GM23338 (cell line): ENCODE data around the gene BHLHE41. TPM values are rescaled to one million over a fixed set of nuclear protein-coding genes. Genes with fewer than 3 reads are reported as not detected.
A peak's percentile ranks its signal among the peaks of the same experiment; 100 is the strongest.

Experiments used
- ATAC-seq: fragments of 200-7000 bp; cut with Tn5 transposase; 3 replicates; pipeline ENCODE4 v1.9.1; 2020
- DNase-seq: peaks from one replicate; pipeline ENCODE4 v3.0.0-alpha.2; 2015; ENCODE audit warnings: low spot score
- H2AFZ ChIP-seq: fragments of 200-600 bp; sonication (generic); 2 replicates; pipeline ENCODE4 v1.8.0; 2016; ENCODE audit warnings: antibody characterized with exemption, mild to moderate bottlenecking, moderate library complexity
- H3F3A ChIP-seq: fragments of 200-600 bp; sonication (generic); replicated peaks from 2 replicates; pipeline ENCODE4 v1.8.0; 2017; ENCODE audit warnings: antibody characterized with exemption, mixed run types, low read depth
- H3K27ac ChIP-seq: fragments of 200-600 bp; sonication (generic); 2 replicates; pipeline ENCODE4 v1.6.1; 2016; ENCODE audit warnings: low read depth
- H3K27me3 ChIP-seq: fragments of 200-600 bp; sonication (generic); 2 replicates; pipeline ENCODE4 v1.8.0; 2016; ENCODE audit warnings: mild to moderate bottlenecking, mixed run types, moderate library complexity; ENCODE audit not compliant: insufficient read depth
- H3K36me3 ChIP-seq: fragments of 200-600 bp; sonication (generic); 2 replicates; pipeline ENCODE4 v1.8.0; 2016; ENCODE audit warnings: mild to moderate bottlenecking; ENCODE audit not compliant: insufficient read depth
- H3K4me1 ChIP-seq: fragments of 200-600 bp; sonication (generic); 2 replicates; pipeline ENCODE4 v1.8.0; 2016; ENCODE audit warnings: mild to moderate bottlenecking, moderate library complexity; ENCODE audit not compliant: insufficient read depth
- H3K4me2 ChIP-seq: fragments of 200-600 bp; sonication (generic); 2 replicates; pipeline ENCODE4 v1.7.1; 2017; ENCODE audit warnings: mixed run types
- H3K4me3 ChIP-seq: fragments of 200-600 bp; sonication (generic); 2 replicates; pipeline ENCODE4 v1.6.1; 2016; ENCODE audit warnings: mixed run types
- H3K79me2 ChIP-seq: fragments of 200-600 bp; sonication (generic); replicated peaks from 2 replicates; pipeline ENCODE4 v1.8.0; 2017; ENCODE audit warnings: mild to moderate bottlenecking; ENCODE audit not compliant: insufficient read depth
- H3K9me2 ChIP-seq: fragments of 200-600 bp; sonication (generic); 2 replicates; pipeline ENCODE4 v1.8.0; 2017; ENCODE audit not compliant: insufficient read depth
- H4K20me1 ChIP-seq: fragments of 200-600 bp; sonication (generic); replicated peaks from 2 replicates; pipeline ENCODE4 v1.8.0; 2017; ENCODE audit warnings: mild to moderate bottlenecking; ENCODE audit not compliant: insufficient read depth
- H3K27ac Mint-ChIP-seq: 2 replicates; pipeline ENCODE4 v1.8.0; 2020; ENCODE audit warnings: inconsistent platforms, mild to moderate bottlenecking, moderate library complexity, mixed read lengths
- H3K27me3 Mint-ChIP-seq: 3 replicates; pipeline ENCODE4 v1.8.0; 2022; ENCODE audit warnings: low read depth, mild to moderate bottlenecking, moderate library complexity, mixed read lengths, inconsistent platforms; ENCODE audit not compliant: insufficient read depth, poor library complexity
- H3K36me3 Mint-ChIP-seq: 3 replicates; pipeline ENCODE4 v1.8.0; 2021; ENCODE audit warnings: low read depth, mild to moderate bottlenecking, inconsistent platforms, moderate library complexity, mixed read lengths
- H3K4me1 Mint-ChIP-seq: 3 replicates; pipeline ENCODE4 v1.8.0; 2020; ENCODE audit warnings: mild to moderate bottlenecking, inconsistent platforms, mixed read lengths
- H3K4me3 Mint-ChIP-seq: 3 replicates; pipeline ENCODE4 v1.8.0; 2021; ENCODE audit warnings: moderate library complexity, mild to moderate bottlenecking, inconsistent platforms, mixed read lengths
- H3K9me3 Mint-ChIP-seq: 3 replicates; pipeline ENCODE4 v1.8.0; 2020; ENCODE audit warnings: moderate library complexity, mild to moderate bottlenecking, inconsistent platforms, mixed read lengths
- CREB1 ChIP-seq: fragments of 250-450 bp; sonication (Bioruptor Pico); IDR thresholded peaks from 2 replicates; pipeline ENCODE4 v1.5.0; 2020; ENCODE audit warnings: low read depth, mild to moderate bottlenecking, moderate library complexity
- CTCF ChIP-seq, 2 experiments: fragments of 200-600 bp in 1 of 2; sonication (generic) in 1 of 2; conservative IDR thresholded peaks; 2 replicates each; pipeline versions ENCODE4 v1.5.1 to v1.6.1; 2016 to 2017; ENCODE audit warnings: antibody characterized with exemption in 2 of 2, low read depth in 2 of 2, mild to moderate bottlenecking in 2 of 2, moderate library complexity in 1 of 2
- EZH2 ChIP-seq: fragments of 200-600 bp; sonication (generic); IDR thresholded peaks from one replicate; pipeline ENCODE4 v1.8.0; 2017; ENCODE audit warnings: antibody characterized with exemption, mild to moderate bottlenecking, low read depth; ENCODE audit not compliant: unreplicated experiment
- EZH2phosphoT487 ChIP-seq: fragments of 200-600 bp; sonication (generic); IDR thresholded peaks from one replicate; pipeline ENCODE4 v1.8.1; 2018; ENCODE audit warnings: antibody characterized with exemption; ENCODE audit not compliant: unreplicated experiment
- NANOG ChIP-seq: IDR thresholded peaks from 2 replicates; pipeline ENCODE4 v1.6.1; 2016; ENCODE audit warnings: antibody characterized with exemption, borderline replicate concordance
- POLR2AphosphoS5 ChIP-seq: IDR thresholded peaks from 2 replicates; pipeline ENCODE4 v1.6.1; 2016; ENCODE audit warnings: antibody characterized with exemption, low read depth
- STAT1 ChIP-seq: IDR thresholded peaks from one replicate; pipeline ENCODE4 v1.6.1; 2016; ENCODE audit warnings: antibody characterized with exemption; ENCODE audit not compliant: unreplicated experiment
- ZNF331 ChIP-seq: fragments of 250-450 bp; sonication (Bioruptor Pico); IDR thresholded peaks from 2 replicates; pipeline ENCODE4 v1.5.0; 2020; ENCODE audit warnings: low read depth, mild to moderate bottlenecking, moderate library complexity
- polyA plus RNA-seq: library from polyadenylated mRNA; unstranded; fragments of >200 nt; fragmentation: Nextera tagmentation; extraction: Ambion mirVana; gene quantifications from 2 replicates; pipeline ENCODE4 v1.2.1, GENCODE V29; 2016
- total RNA-seq: library from RNA; depleted of rRNA; stranded (reverse); fragments of >200 nt; shearing (Covaris generic); gene quantifications from 2 replicates; pipeline ENCODE4 v1.2.3, GENCODE V29; 2014
- TF ChIP-seq, protein P1 (sequence below): IDR thresholded peaks from one replicate; pipeline ENCODE4 v1.6.1; 2018; ENCODE audit warnings: antibody characterized with exemption; ENCODE audit not compliant: unreplicated experiment

BHLHE41 gene
- total and polyA plus RNA-seq, 2 experiments from 2014 or later, result 1.6 to 2.9 TPM

GRCh38 chr12:26126340-26127284 lies 1.8 kb upstream of the BHLHE41 start:
- H3K9me2 ChIP-seq, result no peaks in the 10 kb centered on the region
- Mint-ChIP-seq H3K4me3 (peak overlapping the region; percentile 86), H3K27ac (no peak overlapping the region), H3K4me1 (peaks cover 40% of the 10 kb centered on the region), H3K9me3 (peaks cover 2% of the 10 kb centered on the region; the same call in 1 of the 3 replicates), H3K36me3 (no peaks in the 10 kb centered on the region), H3K27me3 (peaks cover 71% of the 10 kb centered on the region)
- DNase-seq (peak; percentile 84), ATAC-seq (peak; percentile 71)
- no peaks in the 10 kb centered on the region for H3K79me2 ChIP-seq
- peak overlapping the region; percentile 98 for H2AFZ ChIP-seq
- peak overlapping the region; percentile 90 for H3K4me3 ChIP-seq
- H3K36me3 ChIP-seq, result no peaks in the 10 kb centered on the region
- H3K27ac ChIP-seq, result no peak overlapping the region
- peaks cover 94% of the 10 kb centered on the region for H3K27me3 ChIP-seq
- H3F3A ChIP-seq, result peaks cover 13% of the 10 kb centered on the region; the same call in 1 of the 2 replicates
- H4K20me1 ChIP-seq, result 0 out of 2 replicates have a peak, but pooled peaks cover 4% of the 10 kb centered on the region
- peak overlapping the region; percentile 99 for H3K4me2 ChIP-seq
- TF ChIP-seq EZH2phosphoT487, result no peak
- TF ChIP-seq ZNF331 (CRISPR knock-in tag), result no peak
- TF ChIP-seq POLR2AphosphoS5, result no peak; the same call in 1 of the 2 replicates
- peak; percentile 80 for TF ChIP-seq EZH2
- no peak for TF ChIP-seq CTCF (conservative IDR thresholded peaks at IDR 0.05; ENCODE audit: low read depth in 2 of 2)
- no peak for TF ChIP-seq NANOG
- peak; percentile 17; the same call in 1 of the 2 replicates for TF ChIP-seq CREB1 (CRISPR knock-in tag)
- TF ChIP-seq STAT1, result no peak
- TF ChIP-seq, protein P1, sequence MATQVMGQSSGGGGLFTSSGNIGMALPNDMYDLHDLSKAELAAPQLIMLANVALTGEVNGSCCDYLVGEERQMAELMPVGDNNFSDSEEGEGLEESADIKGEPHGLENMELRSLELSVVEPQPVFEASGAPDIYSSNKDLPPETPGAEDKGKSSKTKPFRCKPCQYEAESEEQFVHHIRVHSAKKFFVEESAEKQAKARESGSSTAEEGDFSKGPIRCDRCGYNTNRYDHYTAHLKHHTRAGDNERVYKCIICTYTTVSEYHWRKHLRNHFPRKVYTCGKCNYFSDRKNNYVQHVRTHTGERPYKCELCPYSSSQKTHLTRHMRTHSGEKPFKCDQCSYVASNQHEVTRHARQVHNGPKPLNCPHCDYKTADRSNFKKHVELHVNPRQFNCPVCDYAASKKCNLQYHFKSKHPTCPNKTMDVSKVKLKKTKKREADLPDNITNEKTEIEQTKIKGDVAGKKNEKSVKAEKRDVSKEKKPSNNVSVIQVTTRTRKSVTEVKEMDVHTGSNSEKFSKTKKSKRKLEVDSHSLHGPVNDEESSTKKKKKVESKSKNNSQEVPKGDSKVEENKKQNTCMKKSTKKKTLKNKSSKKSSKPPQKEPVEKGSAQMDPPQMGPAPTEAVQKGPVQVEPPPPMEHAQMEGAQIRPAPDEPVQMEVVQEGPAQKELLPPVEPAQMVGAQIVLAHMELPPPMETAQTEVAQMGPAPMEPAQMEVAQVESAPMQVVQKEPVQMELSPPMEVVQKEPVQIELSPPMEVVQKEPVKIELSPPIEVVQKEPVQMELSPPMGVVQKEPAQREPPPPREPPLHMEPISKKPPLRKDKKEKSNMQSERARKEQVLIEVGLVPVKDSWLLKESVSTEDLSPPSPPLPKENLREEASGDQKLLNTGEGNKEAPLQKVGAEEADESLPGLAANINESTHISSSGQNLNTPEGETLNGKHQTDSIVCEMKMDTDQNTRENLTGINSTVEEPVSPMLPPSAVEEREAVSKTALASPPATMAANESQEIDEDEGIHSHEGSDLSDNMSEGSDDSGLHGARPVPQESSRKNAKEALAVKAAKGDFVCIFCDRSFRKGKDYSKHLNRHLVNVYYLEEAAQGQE, result no peak
- peaks cover 28% of the 10 kb centered on the region for H3K4me1 ChIP-seq
